Pancreas (tissue), 10 donors: Measurements from ENCODE around the gene KCNMB4. TPM values are rescaled to one million over a fixed set of nuclear protein-coding genes. Genes with fewer than 3 reads are reported as not detected.

Source experiments
- ATAC-seq, 4 donors: fragments of 200-7000 bp; cut with Tn5 transposase; one replicate each; pipeline versions ENCODE4 v1.8.0 to v1.9.1; 2020; ENCODE audit warnings: mild to moderate bottlenecking in 4 of 4, moderate library complexity in 4 of 4
- DNase-seq, 6 donors: peaks; one replicate each; pipeline ENCODE4 v3.0.0-alpha.2; 2020
- FAIRE-seq: peaks from 2 replicates; lab custom pipeline; 2012; peaks lifted over from hg19 to GRCh38; lab: Jason Lieb, UNC
- H3K27ac ChIP-seq, 4 donors: fragments of 200-600 bp; sonication (generic); 1 replicate in 3 of 4; 2 replicates in 1 of 4; pipeline versions ENCODE4 v1.5.0 to v1.8.0; 2020
- H3K27me3 ChIP-seq, 4 donors: fragments of 200-600 bp; one replicate each; pipeline ENCODE4 v1.8.0; 2021
- H3K36me3 ChIP-seq, 3 donors: fragments of 200-600 bp; sonication (generic) in 1 of 3; one replicate each; pipeline versions ENCODE4 v1.5.0 to v1.8.0; 2020 to 2021
- H3K4me1 ChIP-seq, 3 donors: fragments of 200-600 bp; one replicate each; pipeline ENCODE4 v1.8.0; 2021
- H3K4me3 ChIP-seq, 4 donors: fragments of 200-600 bp; sonication (generic) in 2 of 4; one replicate each; pipeline versions ENCODE4 v1.5.0 to v1.8.0; 2020 to 2021
- H3K9me3 ChIP-seq, 4 donors: fragments of 200-600 bp; one replicate each; pipeline ENCODE4 v1.8.0; 2021
- CTCF ChIP-seq, 4 donors: fragments of 200-600 bp; sonication (generic) in 3 of 4; IDR thresholded peaks; one replicate each; pipeline versions ENCODE4 v1.5.0 to v1.8.0; 2021; ENCODE audit warnings: antibody characterized with exemption in 4 of 4
- WGBS, 2 donors: extraction: QIAGEN DNeasy Blood & Tissue Kit; methylation state at CpG; one replicate each; pipeline ENCODE4 v1.1.7; 2013; 5-methylcytosine and 5-hydroxymethylcytosine counted together
- intact Hi-C, 3 donors: fragments of 100-400 bp; cut with DNase I; formaldehyde crosslinking; loops; one replicate each; pipeline versions ENCODE4 v1.11.1 to v1.14.2; 2022
- polyA plus RNA-seq, 2 donors: library from polyadenylated mRNA; stranded (reverse); fragments of 200-250 nt; gene quantifications; one replicate each; pipeline ENCODE4 v1.2.3, GENCODE V29; 2013
- total RNA-seq, 6 donors: library from RNA; stranded (reverse); fragmentation: NEBNext Ultra II Directional in 4 of 6; extraction: Animal tissue kit (Norgen Biotek cat#: 25700) in 4 of 6; gene quantifications; one replicate each; pipeline versions ENCODE4 v1.2.1 to v1.2.4, GENCODE V29; 2021 to 2023
- donor health status: healthy with polysubstance abuse.
- donor health status: DM: no; HTN: no; CAD: no; lungs with moderate emphysema.
- donor health status: DM: no; HTN: no; CAD: no.
- donor health status: control.
- donor health status: control.
- donor health status: Bipolar disorder and iron deficiency.
- donor health status: DM: yes; HTN: yes; CAD: no.
- donor health status: DM: no; HTN: no; CAD: no.
- donor health status: DM: no; HTN: no; CAD: no.
- donor health status: DM: yes; HTN: yes; CAD: no.

KCNMB4 gene
- total and polyA plus RNA-seq, 8 donors = 0.12 to 1.1 (median 0.33) TPM

- intact Hi-C loops = no loop called here
- WGBS, 2 donors = 67 to 79% methylated on average over 3 of the region's 3 CpGs
- H3K36me3 ChIP-seq = no peaks in the 10 kb centered on the region
- no peaks in the 10 kb centered on the region for H3K9me3 ChIP-seq
- DNase-seq (no peak), ATAC-seq (no peak), FAIRE-seq (no peak)
- no peak overlapping the region for H3K27ac ChIP-seq
- H3K4me1 ChIP-seq = no peaks in the 10 kb centered on the region
- no peaks in the 10 kb centered on the region for H3K27me3 ChIP-seq
- H3K4me3 ChIP-seq = no peak overlapping the region
- TF ChIP-seq CTCF (IDR thresholded peaks at IDR 0.05) = no peak
Observed at GRCh38 chr12:70418101-70418500, 52.0 kb downstream of the KCNMB4 start.

GRCh38 chr12:70422631-70423030 is 56.5 kb downstream of the KCNMB4 start:
- intact Hi-C loops = no loop called here
- Histone ChIP-seq H3K27ac (no peak overlapping the region), H3K36me3 (no peaks in the 10 kb centered on the region), H3K4me3 (no peak overlapping the region), H3K9me3 (no peaks in the 10 kb centered on the region), H3K4me1 (no peaks in the 10 kb centered on the region), H3K27me3 (no peaks in the 10 kb centered on the region)
- 76 to 88% methylated on average over 8 of the region's 8 CpGs for WGBS, 2 donors
- ATAC-seq = no peak
- no peak for TF ChIP-seq CTCF (IDR thresholded peaks at IDR 0.05)
- DNase-seq = no peak
- no peak for FAIRE-seq

GRCh38 chr12:70426620-70427019 is 60.5 kb downstream of the KCNMB4 start:
- no peak overlapping the region for H3K27ac ChIP-seq
- WGBS, 2 donors = 50 to 61% methylated on average over 1 of the region's 1 CpG
- no peak for TF ChIP-seq CTCF (IDR thresholded peaks at IDR 0.05)
- no peaks in the 10 kb centered on the region for H3K36me3 ChIP-seq
- intact Hi-C loops = no loop called here
- DNase-seq = no peak
- H3K4me3 ChIP-seq = no peak overlapping the region
- H3K9me3 ChIP-seq = no peaks in the 10 kb centered on the region
- no peaks in the 10 kb centered on the region for H3K4me1 ChIP-seq
- ATAC-seq = no peak
- no peak for FAIRE-seq
- H3K27me3 ChIP-seq = no peaks in the 10 kb centered on the region

GRCh38 chr12:70427611-70428010 is 61.5 kb downstream of the KCNMB4 start:
- WGBS, 2 donors = 59 to 74% methylated on average over 3 of the region's 3 CpGs
- intact Hi-C loops = no loop called here

More at GRCh38 chr12:70427611-70428010, 61.5 kb downstream of the KCNMB4 start:
- DNase-seq (no peak), FAIRE-seq (no peak), ATAC-seq (no peak)
- Histone ChIP-seq H3K4me3 (no peak overlapping the region), H3K36me3 (no peaks in the 10 kb centered on the region), H3K4me1 (no peaks in the 10 kb centered on the region), H3K27me3 (no peaks in the 10 kb centered on the region), H3K9me3 (no peaks in the 10 kb centered on the region), H3K27ac (no peak overlapping the region)
- no peak for TF ChIP-seq CTCF (IDR thresholded peaks at IDR 0.05)
